GM18499 (cell line): ENCODE measurements around the gene CABLES2.
"Not testable (repeated sequence)": the region's sequence is repeated elsewhere in the genome, so short reads cannot be mapped to it uniquely, and the experiment has no call there.

ENCODE experiments used
- ATAC-seq: cut with Tn5 transposase; IDR thresholded peaks from one replicate; pipeline ENCODE4 v1.9.1; 2021; ENCODE audit warnings: moderate number of reproducible peaks; ENCODE audit not compliant: insufficient read depth, unreplicated experiment

The CABLES2 gene

GRCh38 chr20:62437496-62437895 is 30.4 kb upstream of the CABLES2 start:
- no peak for ATAC-seq

- no peak for ATAC-seq
Observed at GRCh38 chr20:62436692-62437091, 29.6 kb upstream of the CABLES2 start.

DNA sequence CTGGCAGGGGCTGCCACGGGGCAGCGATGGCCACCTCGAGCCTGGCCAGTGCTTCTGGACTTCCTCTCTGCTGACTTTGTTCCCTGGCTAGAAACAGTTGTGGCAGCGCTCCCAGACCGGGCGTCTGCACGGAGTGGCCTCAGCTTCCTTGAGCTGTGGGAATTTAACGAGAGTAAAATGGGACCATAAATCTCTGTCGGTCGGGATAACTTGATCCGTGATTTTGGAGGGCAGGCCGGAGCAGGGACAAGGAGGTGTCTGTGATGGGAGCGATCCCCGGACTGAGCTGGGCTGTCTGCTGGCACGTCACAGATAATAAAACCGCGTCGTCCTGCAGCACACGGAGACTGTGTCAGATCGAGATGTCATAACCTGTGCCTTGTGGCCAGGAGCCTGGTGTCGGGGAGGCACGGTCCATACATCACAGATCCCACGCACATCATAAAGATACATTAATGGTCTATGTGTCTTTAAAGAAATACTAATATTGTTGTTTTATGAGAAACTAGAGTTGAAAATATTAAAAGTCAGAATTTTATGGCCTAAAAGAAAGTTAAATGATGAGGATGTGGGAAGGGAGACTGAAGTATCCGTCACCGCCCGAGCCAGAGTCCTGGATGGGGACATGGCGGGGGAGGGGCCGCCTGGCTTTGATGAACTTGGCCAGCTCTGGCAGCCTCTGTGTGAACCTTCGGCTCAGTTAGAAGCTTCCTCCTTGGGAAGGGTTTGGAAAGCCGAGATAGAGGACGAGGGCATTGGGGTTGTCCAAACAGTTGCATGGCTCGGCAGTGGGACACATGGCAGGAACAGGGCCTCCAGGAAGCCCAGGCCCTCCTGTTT is 26.8 kb upstream of the CABLES2 start:
- ATAC-seq: no peak

GRCh38 chr20:62430866-62431447 is 23.9 kb upstream of the CABLES2 start:
- ATAC-seq: no peak

DNA sequence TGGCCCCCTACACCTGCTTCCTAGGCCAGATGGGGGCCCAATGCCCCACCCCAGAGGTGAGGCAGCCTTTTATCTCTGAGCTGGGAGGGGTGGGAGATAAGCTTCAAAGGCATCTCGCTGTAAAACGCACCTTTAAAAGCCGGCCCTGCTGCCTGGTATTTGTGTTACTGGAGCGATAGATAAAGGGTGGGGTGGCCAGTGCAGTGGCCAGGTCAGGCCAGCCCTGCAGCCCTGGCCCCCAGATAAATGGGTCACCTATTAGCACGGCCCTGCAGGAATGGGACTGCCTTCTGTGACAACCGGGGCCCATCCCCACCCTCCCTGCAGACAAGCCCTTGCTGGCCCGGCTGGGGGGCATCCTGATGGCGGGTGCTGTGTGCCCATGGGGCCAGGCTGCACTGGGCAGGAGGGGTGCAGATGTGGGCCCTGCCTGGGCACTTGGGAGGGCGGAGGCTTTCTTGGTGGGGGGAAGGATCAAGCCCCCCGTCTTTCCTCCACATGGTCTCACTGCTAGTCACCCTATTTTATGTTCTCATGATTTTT is 23.3 kb upstream of the CABLES2 start:
- no peak for ATAC-seq

DNA sequence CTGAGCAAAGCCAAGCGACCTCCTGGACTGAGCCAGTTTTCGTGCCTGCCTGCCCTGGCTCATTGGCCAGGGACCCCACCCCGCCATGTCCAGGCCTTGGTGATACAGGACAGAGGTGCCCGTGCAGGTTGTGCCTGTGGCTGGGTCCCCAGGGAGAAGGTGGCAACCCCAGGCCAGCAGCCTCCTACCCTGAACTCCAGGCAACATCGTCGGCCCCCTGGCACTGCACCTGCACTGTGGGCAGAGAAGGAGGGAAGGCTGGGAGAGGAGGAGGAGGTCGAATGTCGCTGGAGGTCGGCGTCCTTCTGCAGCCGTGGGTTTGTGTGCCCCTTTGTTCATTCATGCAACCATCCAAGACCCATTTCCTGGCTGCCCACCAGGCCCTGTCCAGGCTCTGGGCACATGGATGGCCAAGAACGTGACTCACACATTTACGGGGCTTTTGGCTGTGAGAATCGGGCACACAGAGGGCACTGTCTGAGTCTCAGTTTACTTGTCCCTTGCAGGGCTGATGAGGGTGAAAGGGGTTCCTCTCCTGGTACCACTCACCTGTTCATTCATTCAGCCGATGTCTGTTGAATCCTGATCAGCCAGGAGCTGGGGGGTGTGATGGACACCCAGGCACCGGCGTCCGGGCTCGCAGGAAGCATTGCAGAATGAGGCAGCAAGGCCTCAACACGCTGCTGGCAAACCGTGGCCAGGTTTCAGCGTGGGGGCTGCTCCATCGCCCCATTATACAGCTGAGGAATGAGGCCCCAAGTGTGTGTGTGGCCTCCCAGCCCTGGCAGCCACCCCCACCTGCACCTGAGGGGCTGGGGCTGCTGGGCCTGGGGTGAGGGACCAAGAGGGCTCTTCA is 22.6 kb upstream of the CABLES2 start:
- ATAC-seq: no peak

DNA sequence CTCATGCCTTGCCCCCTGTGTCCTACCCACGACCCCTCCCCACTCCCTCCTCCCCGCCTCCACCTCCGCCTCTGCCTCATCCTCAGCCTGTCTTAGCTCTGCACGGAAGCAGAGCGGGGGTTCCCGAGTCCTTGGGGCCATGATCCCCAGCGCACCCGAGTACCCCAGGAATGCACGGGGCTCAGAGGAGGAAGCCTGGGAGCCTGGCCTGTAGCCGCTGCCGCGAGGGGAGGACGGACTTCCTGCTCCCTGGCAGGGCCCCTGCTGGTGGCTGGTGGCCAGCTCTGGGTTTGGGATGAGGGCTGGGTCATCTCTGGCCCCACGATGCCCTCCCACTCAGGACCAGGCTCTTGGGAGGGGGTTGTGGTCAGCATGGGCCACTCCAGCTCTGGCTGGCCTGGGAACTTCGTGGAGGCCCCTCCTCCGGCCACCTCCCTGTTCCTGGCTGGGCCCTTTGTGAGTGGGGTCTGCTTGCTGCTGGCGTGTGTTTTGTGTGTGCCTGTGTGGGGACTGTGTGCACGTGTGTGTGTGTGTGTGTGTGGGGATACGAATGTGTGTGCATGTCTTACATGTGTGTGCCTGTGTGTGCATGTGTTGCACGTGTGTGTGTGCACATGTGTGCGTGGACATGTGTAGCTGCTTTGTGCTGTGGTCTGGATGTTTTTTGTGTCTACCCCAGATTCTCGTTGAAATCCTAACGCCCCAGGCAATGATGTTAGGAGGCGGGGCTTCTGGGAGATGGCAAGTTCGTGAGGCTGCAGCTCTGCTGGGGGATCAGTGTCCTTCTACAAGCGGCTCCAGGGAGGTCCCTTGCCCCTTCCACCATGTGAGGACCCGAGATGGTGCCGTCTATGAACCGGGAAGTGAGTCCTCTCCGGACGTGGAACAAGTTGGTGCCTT is 21.6 kb upstream of the CABLES2 start:
- ATAC-seq: no peak

DNA sequence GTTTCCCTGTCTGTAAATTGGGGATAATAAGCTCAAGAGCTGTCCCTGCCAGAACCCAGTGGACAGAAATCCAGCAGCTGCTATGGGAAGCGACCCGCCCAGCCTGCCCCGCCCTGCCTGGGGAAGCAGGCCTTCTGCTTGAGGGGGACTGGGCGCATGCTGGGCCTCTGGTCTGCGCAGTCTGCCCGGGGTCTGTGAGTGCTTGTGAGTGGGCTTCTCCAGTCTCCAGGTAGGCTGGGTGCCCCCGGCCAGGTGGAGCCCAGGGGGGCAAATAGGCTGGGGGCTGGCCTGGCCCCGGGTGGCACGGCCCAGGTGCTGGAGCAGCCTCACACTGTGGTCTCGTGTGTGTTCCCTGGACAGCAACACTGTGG is 20.9 kb upstream of the CABLES2 start:
- no peak for ATAC-seq

DNA sequence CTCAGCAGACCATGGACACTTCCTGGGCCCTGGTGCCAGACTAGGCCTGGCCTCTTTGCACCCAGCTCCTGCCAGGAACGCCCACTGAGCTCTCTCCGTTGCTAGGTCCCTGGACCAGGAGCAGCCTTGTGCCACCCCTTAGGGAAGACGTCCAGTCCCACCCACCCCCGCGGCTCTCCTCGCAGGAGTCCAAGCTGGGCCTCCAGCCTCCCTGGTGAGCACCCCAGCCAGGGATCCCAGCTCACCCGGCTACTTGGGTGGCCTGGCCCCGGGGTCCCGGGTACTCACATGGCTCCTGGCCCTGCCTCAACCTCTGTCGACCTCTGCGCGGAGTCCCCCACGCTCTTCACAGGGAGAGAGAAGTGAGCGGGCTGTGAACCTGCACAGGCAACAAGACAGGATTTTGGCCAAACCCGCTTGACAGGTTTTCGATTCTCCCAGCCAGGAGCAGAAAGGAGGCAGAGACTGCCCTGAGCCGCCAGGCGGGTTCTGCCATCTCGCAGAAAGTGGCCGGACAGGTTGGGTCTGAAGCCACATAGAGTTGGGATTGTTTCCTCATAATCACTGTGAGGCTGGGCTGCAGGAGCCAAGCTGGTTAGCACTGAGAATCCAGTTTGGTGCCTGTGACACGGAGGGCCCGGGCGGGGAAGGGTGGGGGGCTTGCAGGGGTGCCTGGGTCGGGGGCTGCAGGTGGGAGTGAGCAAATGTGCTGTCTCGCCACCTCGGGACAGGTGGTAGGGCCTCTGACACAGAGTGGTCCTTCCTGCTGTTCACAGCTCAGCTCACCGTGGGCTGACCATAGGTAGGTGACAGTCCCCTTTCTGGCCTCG is 20.3 kb upstream of the CABLES2 start, which contains the start of gene RBBP8NL:
Gene RBBP8NL, minus strand, starts transcription at position 368 of the 830 bp plus-strand sequence. CDS start 7,892 bp downstream, outside the sequence.
- ATAC-seq: no peak

DNA sequence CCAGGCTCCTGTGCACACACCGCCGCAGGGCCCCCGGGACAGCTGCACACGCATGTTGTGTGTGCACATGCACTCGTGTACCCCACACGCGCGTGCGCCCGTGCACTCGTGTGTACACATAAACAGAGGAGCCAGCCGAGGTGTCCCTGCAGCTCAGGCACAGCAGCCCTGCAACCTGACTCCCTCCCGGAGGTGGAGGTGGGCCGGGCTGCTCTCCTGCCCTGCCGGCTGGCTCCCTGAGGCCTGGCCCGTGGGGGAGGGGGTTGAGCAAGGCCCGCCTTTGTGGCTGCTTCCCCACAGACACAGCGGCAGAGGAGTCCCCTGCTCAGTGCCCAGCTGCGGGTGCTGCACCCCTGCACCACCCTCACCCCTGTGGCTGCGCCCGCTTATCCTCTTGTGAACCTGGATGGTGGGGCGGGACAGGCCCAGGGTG is 19.6 kb upstream of the CABLES2 start:
- no peak for ATAC-seq

GRCh38 chr20:62426059-62426348 is 18.9 kb upstream of the CABLES2 start:
- ATAC-seq: not testable (repeated sequence)

GRCh38 chr20:62425281-62426058 is 18.4 kb upstream of the CABLES2 start:
- no peak for ATAC-seq

DNA sequence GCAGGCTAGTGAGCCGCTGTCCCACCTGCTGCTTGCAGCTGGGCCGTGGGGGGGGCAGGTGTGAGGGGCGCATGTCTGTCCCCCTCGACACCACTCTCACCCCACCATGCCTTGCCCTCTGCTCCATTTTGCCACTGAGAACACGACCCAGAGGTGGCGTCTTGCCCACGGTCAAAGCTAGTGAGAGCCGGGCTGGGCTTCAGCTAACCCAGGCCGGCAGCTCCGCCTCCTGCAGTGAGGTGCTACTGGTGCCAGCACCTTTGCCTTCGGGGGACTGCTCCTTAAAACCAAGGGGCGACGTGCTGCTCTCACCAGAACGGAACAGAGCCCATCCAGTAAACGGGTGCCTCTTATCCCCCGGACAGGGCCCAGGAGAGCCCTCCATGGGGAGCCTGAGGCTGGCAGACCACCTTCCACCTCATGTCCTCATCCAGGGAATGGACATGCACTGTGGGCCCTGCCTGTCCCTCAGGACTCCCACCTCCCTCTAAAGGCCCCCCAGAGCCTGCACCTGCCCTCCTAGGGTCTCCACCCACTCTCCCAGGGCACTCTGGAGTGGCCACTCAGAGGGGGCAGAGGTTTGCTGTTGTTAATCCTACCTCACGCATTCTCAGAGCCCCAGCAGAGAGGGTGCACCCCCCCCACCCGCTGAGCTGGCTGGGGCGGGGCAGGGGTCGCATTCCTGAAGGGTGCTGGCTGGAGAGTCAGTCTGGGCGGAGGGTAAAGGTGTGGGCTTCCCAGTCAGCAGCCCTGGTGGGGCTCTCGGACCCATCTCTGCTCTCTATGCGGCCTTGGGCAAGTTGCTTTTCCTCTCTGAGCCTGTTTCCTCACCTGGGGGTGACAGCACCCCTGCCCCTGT is 17.4 kb upstream of the CABLES2 start:
- ATAC-seq: no peak

DNA sequence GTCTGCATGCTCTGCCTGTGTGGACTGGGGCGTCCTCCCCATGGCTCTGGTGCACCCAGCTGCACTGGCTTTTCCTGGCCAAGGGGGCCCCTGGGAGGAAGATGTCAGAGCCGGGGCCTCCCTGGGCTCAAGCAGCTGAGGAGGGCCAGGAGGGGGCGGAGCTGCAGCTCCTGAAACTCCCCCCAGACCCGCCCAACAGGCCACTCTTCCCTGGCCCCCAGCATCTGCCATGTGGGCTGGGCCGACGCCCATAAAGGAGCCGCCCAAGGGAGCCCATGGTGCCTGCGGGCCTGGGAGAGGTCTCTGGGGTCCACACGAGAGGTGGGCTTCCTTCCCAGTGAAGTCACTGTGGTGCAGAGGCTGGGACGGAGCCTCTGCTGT is 16.2 kb upstream of the CABLES2 start:
- ATAC-seq: no peak

DNA sequence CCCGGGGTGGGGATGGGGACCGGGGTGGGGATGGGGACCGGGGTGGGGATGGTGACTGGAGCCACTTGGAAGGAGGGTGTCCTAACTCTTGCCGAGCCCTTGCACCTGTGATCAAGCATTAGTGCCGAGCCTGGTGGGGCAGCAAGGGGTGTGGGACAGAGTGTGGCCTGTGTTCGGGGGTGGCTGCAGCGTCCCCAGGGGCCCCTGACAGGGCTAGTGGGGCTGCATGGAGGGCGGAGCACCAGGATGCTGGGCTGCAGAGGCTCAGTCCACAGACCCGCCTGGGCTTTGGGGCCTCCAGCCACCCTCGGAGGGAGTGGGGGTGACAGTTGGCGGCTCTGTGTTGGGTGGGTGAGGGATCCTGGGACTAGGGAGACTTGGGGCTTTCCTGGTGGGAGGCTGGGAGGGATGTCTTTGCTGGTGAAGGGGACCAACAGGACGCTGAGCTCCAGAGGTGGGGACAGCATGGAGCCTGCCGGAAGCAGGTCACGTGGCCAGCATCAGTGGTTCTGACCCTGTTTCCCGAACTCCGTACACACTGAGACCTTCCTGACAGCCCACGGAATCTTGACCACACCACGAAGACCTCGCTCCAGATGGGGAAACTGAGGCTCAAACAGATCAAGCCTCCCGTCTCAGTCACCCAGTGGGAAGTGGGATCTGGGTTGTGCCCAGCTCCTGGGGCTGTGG is 15.7 kb upstream of the CABLES2 start:
- ATAC-seq: no peak

DNA sequence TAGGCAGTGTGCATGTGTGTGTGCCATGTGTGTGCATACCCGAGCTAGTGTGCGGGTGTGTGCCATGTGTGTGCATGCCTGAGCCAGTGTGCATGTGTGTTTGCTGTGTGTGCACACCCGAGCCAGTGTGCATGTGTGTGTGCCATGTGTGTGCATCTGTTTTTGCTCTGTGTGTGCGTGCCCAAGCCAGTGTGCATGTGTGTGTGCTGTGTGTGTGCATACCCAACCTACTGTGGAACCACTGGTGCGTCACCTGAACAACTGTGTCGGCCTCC is 14.6 kb upstream of the CABLES2 start:
- no peak for ATAC-seq
